WTC11 (cell line): ENCODE results near the gene CAMTA1. TPM values are rescaled to one million over a fixed set of nuclear protein-coding genes. Genes with fewer than 3 reads are reported as not detected.

ENCODE experiments used
- ATAC-seq: fragments of 200-7000 bp; cut with Tn5 transposase; 2 replicates; pipeline ENCODE4 v1.10.0; 2021; ENCODE audit warnings: mild to moderate bottlenecking, moderate library complexity
- CTCF ChIA-PET: fragments of 300-600 bp; sonication (Branson Sonifier 250); formaldehyde crosslinking; loops from one replicate; lab custom pipeline; 2021; ENCODE audit warnings: antibody characterized with exemption; lab: Charles Lee
- POLR2A ChIA-PET: fragments of 350-600 bp; sonication (Branson Sonifier 250); formaldehyde crosslinking; loops from one replicate; lab custom pipeline; 2021; ENCODE audit warnings: antibody characterized with exemption; lab: Charles Lee
- DNase-seq: peaks from one replicate; pipeline ENCODE4 v3.0.0; 2021; ENCODE audit warnings: low spot score
- H3K27ac Mint-ChIP-seq: 2 replicates; pipeline ENCODE4 v1.8.0; 2021; ENCODE audit warnings: mixed read lengths
- H3K27me3 Mint-ChIP-seq: 2 replicates; pipeline ENCODE4 v1.8.0; 2021; ENCODE audit warnings: low read depth, mild to moderate bottlenecking, moderate library complexity, mixed read lengths
- H3K36me3 Mint-ChIP-seq: 2 replicates; pipeline ENCODE4 v1.8.0; 2021; ENCODE audit warnings: mixed read lengths
- H3K4me1 Mint-ChIP-seq: 2 replicates; pipeline ENCODE4 v1.8.0; 2022; ENCODE audit warnings: mixed read lengths
- H3K4me3 Mint-ChIP-seq: 2 replicates; pipeline ENCODE4 v1.8.0; 2021; ENCODE audit warnings: mild to moderate bottlenecking, moderate library complexity, mixed read lengths
- H3K9me3 Mint-ChIP-seq: 2 replicates; pipeline ENCODE4 v1.8.0; 2021; ENCODE audit warnings: mixed read lengths
- ARID4B ChIP-seq: sonication (generic); formaldehyde crosslinking; IDR thresholded peaks from 2 replicates; pipeline ENCODE4 v1.8.0; 2023; ENCODE audit warnings: missing genetic modification reagents, mild to moderate bottlenecking, borderline replicate concordance
- ATF1 ChIP-seq: sonication (generic); formaldehyde crosslinking; IDR thresholded peaks from 2 replicates; pipeline ENCODE4 v1.8.1; 2023; ENCODE audit warnings: mild to moderate bottlenecking, moderate library complexity, missing genetic modification reagents
- ATF6 ChIP-seq: sonication (generic); formaldehyde crosslinking; IDR thresholded peaks from 2 replicates; pipeline ENCODE4 v1.8.1; 2023; ENCODE audit warnings: mild to moderate bottlenecking, missing genetic modification reagents
- CREB1 ChIP-seq: sonication (generic); formaldehyde crosslinking; IDR thresholded peaks from 2 replicates; pipeline ENCODE4 v1.8.0; 2023; ENCODE audit warnings: mild to moderate bottlenecking, missing genetic modification reagents
- ELF4 ChIP-seq: sonication (generic); formaldehyde crosslinking; IDR thresholded peaks from 2 replicates; pipeline ENCODE4 v1.8.1; 2022; ENCODE audit warnings: low read depth, mild to moderate bottlenecking, moderate library complexity, missing genetic modification reagents
- FOXP1 ChIP-seq: sonication (generic); formaldehyde crosslinking; IDR thresholded peaks from 2 replicates; pipeline ENCODE4 v1.8.0; 2022; ENCODE audit warnings: missing genetic modification reagents, mild to moderate bottlenecking, moderate library complexity, borderline replicate concordance
- KAT7 ChIP-seq: sonication (generic); formaldehyde crosslinking; IDR thresholded peaks from 2 replicates; pipeline ENCODE4 v1.8.1; 2023; ENCODE audit warnings: missing genetic modification reagents, mild to moderate bottlenecking, borderline replicate concordance
- NFYB ChIP-seq: sonication (generic); formaldehyde crosslinking; conservative IDR thresholded peaks from 2 replicates; pipeline ENCODE4 v1.8.0; 2022; ENCODE audit warnings: low read depth, missing genetic modification reagents
- NR3C1 ChIP-seq: sonication (generic); formaldehyde crosslinking; conservative IDR thresholded peaks from 2 replicates; pipeline ENCODE4 v1.8.1; 2023; ENCODE audit warnings: low read depth, mild to moderate bottlenecking, missing genetic modification reagents
- RELA ChIP-seq: sonication (generic); formaldehyde crosslinking; IDR thresholded peaks from 2 replicates; pipeline ENCODE4 v1.8.1; 2022; ENCODE audit warnings: missing genetic modification reagents, mild to moderate bottlenecking, borderline replicate concordance
- TEAD1 ChIP-seq: sonication (generic); formaldehyde crosslinking; IDR thresholded peaks from 2 replicates; pipeline ENCODE4 v1.8.0; 2022; ENCODE audit warnings: mild to moderate bottlenecking, missing genetic modification reagents
- TEAD4 ChIP-seq: sonication (generic); formaldehyde crosslinking; IDR thresholded peaks from 2 replicates; pipeline ENCODE4 v1.8.0; 2022; ENCODE audit warnings: mild to moderate bottlenecking, missing genetic modification reagents
- TP53 ChIP-seq: sonication (generic); formaldehyde crosslinking; IDR thresholded peaks from 2 replicates; pipeline ENCODE4 v1.8.1; 2023; ENCODE audit warnings: mild to moderate bottlenecking, missing genetic modification reagents
- ZBTB43 ChIP-seq: sonication (generic); formaldehyde crosslinking; IDR thresholded peaks from 2 replicates; pipeline ENCODE4 v1.8.1; 2023; ENCODE audit warnings: mild to moderate bottlenecking, missing genetic modification reagents
- ZMAT4 ChIP-seq: fragments of 250-450 bp; sonication (Bioruptor Pico); IDR thresholded peaks from 2 replicates; pipeline ENCODE4 v1.9.0; 2021; ENCODE audit warnings: mild to moderate bottlenecking
- ZNF121 ChIP-seq: sonication (generic); formaldehyde crosslinking; IDR thresholded peaks from 2 replicates; pipeline ENCODE4 v1.8.0; 2023; ENCODE audit warnings: missing genetic modification reagents
- ZNF219 ChIP-seq: sonication (generic); formaldehyde crosslinking; IDR thresholded peaks from 2 replicates; pipeline ENCODE4 v1.8.0; 2023; ENCODE audit warnings: missing genetic modification reagents, mild to moderate bottlenecking, borderline replicate concordance
- ZSCAN18 ChIP-seq: fragments of 250-450 bp; sonication (Bioruptor Pico); IDR thresholded peaks from 2 replicates; pipeline ENCODE4 v2.1.2; 2022; ENCODE audit warnings: mild to moderate bottlenecking, moderate library complexity
- total RNA-seq: library from RNA; stranded (reverse); gene quantifications from 3 replicates; pipeline ENCODE4 v1.2.3, GENCODE V29; 2021

CAMTA1 gene
- total RNA-seq, 1 experiment from 2014 or later, result 86.4 TPM

GRCh38 chr1:7060745-7061144 is 275.5 kb downstream of the CAMTA1 start (continued):
- TF ChIP-seq NR3C1 (no peak), TP53 (CRISPR knock-in tag) (no peak), FOXP1 (CRISPR knock-in tag) (no peak), ZMAT4 (CRISPR knock-in tag) (no peak), ZNF121 (CRISPR knock-in tag) (no peak), RELA (CRISPR knock-in tag) (no peak)

- Mint-ChIP-seq H3K36me3 (no peaks in the 10 kb centered on the region), H3K4me1 (no peaks in the 10 kb centered on the region), H3K27me3 (no peaks in the 10 kb centered on the region; the same call in 1 of the 2 replicates), H3K9me3 (no peaks in the 10 kb centered on the region), H3K27ac (no peak overlapping the region), H3K4me3 (no peak overlapping the region)
- DNase-seq, result no peak
- TF ChIP-seq NFYB (CRISPR knock-in tag), result no peak
- POLR2A ChIA-PET, result no interaction called here
- no peak for ATAC-seq
- CTCF ChIA-PET, result interaction anchor here (2.7 kb wide), 1 partner anchor 7 kb away, joined by 19 read pairs; no protein-coding TSS in a partner anchor
Observed at GRCh38 chr1:7062346-7063061, 277.2 kb downstream of the CAMTA1 start.

GRCh38 chr1:7063981-7064380 is 278.7 kb downstream of the CAMTA1 start:
- Mint-ChIP-seq H3K4me1 (peaks cover 4% of the 10 kb centered on the region), H3K36me3 (no peaks in the 10 kb centered on the region), H3K9me3 (no peaks in the 10 kb centered on the region), H3K4me3 (no peak overlapping the region), H3K27me3 (no peaks in the 10 kb centered on the region; the same call in 1 of the 2 replicates), H3K27ac (no peak overlapping the region)
- ChIA-PET CTCF (interaction anchor here (1.5 kb wide), 1 partner anchor 22 kb away, joined by 4 read pairs; no protein-coding TSS in a partner anchor), POLR2A (no interaction called here)
- no peak for ATAC-seq
- no peak for TF ChIP-seq ATF1 (CRISPR knock-in tag)
- TF ChIP-seq ELF4 (CRISPR knock-in tag), result no peak
- no peak for DNase-seq

GRCh38 chr1:7068552-7068951 is 283.3 kb downstream of the CAMTA1 start:
- no peaks in the 10 kb centered on the region for H3K36me3 Mint-ChIP-seq
- ChIA-PET CTCF (interaction anchor here (2.4 to 4.2 kb wide), 2 partner anchors 7 to 26 kb away, joined by 19 to 129 read pairs; no protein-coding TSS in a partner anchor), POLR2A (no interaction called here)
- H3K9me3 Mint-ChIP-seq, result no peaks in the 10 kb centered on the region
- ATAC-seq (no peak), DNase-seq (no peak)
- H3K27me3 Mint-ChIP-seq, result peaks cover 3% of the 10 kb centered on the region; the same call in 1 of the 2 replicates
- H3K4me1 Mint-ChIP-seq, result peaks cover 9% of the 10 kb centered on the region
- H3K27ac Mint-ChIP-seq, result no peak overlapping the region
- H3K4me3 Mint-ChIP-seq, result no peak overlapping the region
- no peak for TF ChIP-seq TEAD1 (CRISPR knock-in tag)
- no peak for TF ChIP-seq ZNF219 (CRISPR knock-in tag)
- no peak for TF ChIP-seq ARID4B (CRISPR knock-in tag)
- no peak for TF ChIP-seq ZSCAN18 (CRISPR knock-in tag)
- no peak for TF ChIP-seq TEAD4 (CRISPR knock-in tag)
- no peak for TF ChIP-seq NFYB (CRISPR knock-in tag)
- TF ChIP-seq ZBTB43 (CRISPR knock-in tag), result no peak
- TF ChIP-seq KAT7, result no peak
- no peak for TF ChIP-seq CREB1 (CRISPR knock-in tag)
- TF ChIP-seq ATF6 (CRISPR knock-in tag), result no peak
- TF ChIP-seq, all 79 proteins: peak for 0
